Measurements from ENCODE around the gene CDK1.

The CDK1 gene

GRCh38 chr10:60747817-60748469 is 30.3 kb upstream of the CDK1 start:
- DNase-seq (ENCODE audit: extremely low spot score): no peak
- ChIA-PET CTCF (interaction anchor here (1.0 kb wide), 1 partner anchor 35 kb away, joined by 3 read pairs; no protein-coding TSS in a partner anchor), POLR2A (no interaction called here)
- TF ChIP-seq CTCF (IDR thresholded peaks at IDR 0.05; ENCODE audit: control extremely low read depth, extremely low read depth, low read depth, missing control alignments): no peak

GRCh38 chr10:60753152-60753551 is 25.1 kb upstream of the CDK1 start:
- no peak for DNase-seq (ENCODE audit: extremely low spot score)
- TF ChIP-seq CTCF (IDR thresholded peaks at IDR 0.05; ENCODE audit: control extremely low read depth, extremely low read depth, low read depth, missing control alignments): no peak
- POLR2A ChIA-PET: no interaction called here
- CTCF ChIA-PET: interaction anchor here (1.1 kb wide), 1 partner anchor 19 kb away, joined by 3 read pairs; no protein-coding TSS in a partner anchor

GRCh38 chr10:60753817-60754216 is 24.5 kb upstream of the CDK1 start:
- POLR2A ChIA-PET: no interaction called here

GRCh38 chr10:60757420-60757895 is 20.8 kb upstream of the CDK1 start:
- POLR2A ChIA-PET: no interaction called here
- CTCF ChIA-PET: interaction anchor here (0.9 to 1.1 kb wide), 2 partner anchors 11 to 12 kb away, joined by 3 to 4 read pairs; no protein-coding TSS in a partner anchor
- TF ChIP-seq CTCF (IDR thresholded peaks at IDR 0.05; ENCODE audit: control extremely low read depth, extremely low read depth, low read depth, missing control alignments): no peak
- DNase-seq (ENCODE audit: extremely low spot score): no peak

More at GRCh38 chr10:60753817-60754216, 24.5 kb upstream of the CDK1 start:
- CTCF ChIA-PET: interaction anchor here (1.1 kb wide), 1 partner anchor 18 kb away, joined by 3 read pairs; no protein-coding TSS in a partner anchor
- TF ChIP-seq CTCF (IDR thresholded peaks at IDR 0.05; ENCODE audit: control extremely low read depth, extremely low read depth, low read depth, missing control alignments): no peak
- DNase-seq (ENCODE audit: extremely low spot score): no peak

- no peak for DNase-seq (ENCODE audit: extremely low spot score)
- POLR2A ChIA-PET: no interaction called here
- TF ChIP-seq CTCF (IDR thresholded peaks at IDR 0.05; ENCODE audit: control extremely low read depth, extremely low read depth, low read depth, missing control alignments): no peak
- CTCF ChIA-PET: no interaction called here
Observed at GRCh38 chr10:60759181-60759580, 19.1 kb upstream of the CDK1 start.

- ChIA-PET POLR2A (no interaction called here), CTCF (interaction anchor here (1.1 kb wide), 1 partner anchor 9 kb away, joined by 5 read pairs; no protein-coding TSS in a partner anchor)
- no peak for TF ChIP-seq CTCF (IDR thresholded peaks at IDR 0.05; ENCODE audit: control extremely low read depth, extremely low read depth, low read depth, missing control alignments)
- DNase-seq (ENCODE audit: extremely low spot score): no peak
Observed at GRCh38 chr10:60760711-60761210, 17.5 kb upstream of the CDK1 start.

Data from GM10248 (cell line).